Measurements from ENCODE around the gene MGAT5B. TPM values are rescaled to one million over a fixed set of nuclear protein-coding genes. Genes with fewer than 3 reads are reported as not detected.

The MGAT5B gene
- total and polyA plus RNA-seq, 10 donors, result 0.02 to 2.0 (median 0.75) TPM

GRCh38 chr17:76897023-76897422 is 28.8 kb downstream of the MGAT5B start:
- no peak for TF ChIP-seq CTCF (IDR thresholded peaks at IDR 0.05 in 8 of 11, conservative IDR thresholded peaks at IDR 0.05 in 3 of 11)
- no peak for TF ChIP-seq POLR2A (IDR thresholded peaks at IDR 0.05)
- no peak for TF ChIP-seq POLR2AphosphoS5 (IDR thresholded peaks at IDR 0.05)
- WGBS, 5 donors, result 78 to 94% (median 84%) methylated on average over 10 of the region's 10 CpGs
- H3K36me3 ChIP-seq, result no peaks in the 10 kb centered on the region
- no peaks in the 10 kb centered on the region for H3K27me3 ChIP-seq (replicated peaks in 1 of 7)
- DNase-seq, result no peak
- H3K4me1 ChIP-seq, result no peaks in the 10 kb centered on the region
- no peak overlapping the region for H3K4me3 ChIP-seq
- no peak overlapping the region for H3K27ac ChIP-seq
- intact Hi-C loops (cut with DNase I; ENCODE audit: low total_unique reads), result no loop called here
- H3K9me3 ChIP-seq, result peaks cover 0 to 10% (median 6%) of the 10 kb centered on the region in 8 donors

GRCh38 chr17:76899414-76899813 is 31.2 kb downstream of the MGAT5B start:
- H3K36me3 ChIP-seq, result no peaks in the 10 kb centered on the region
- 84 to 92% (median 88%) methylated on average over 7 of the region's 7 CpGs for WGBS, 5 donors

GRCh38 chr17:76900723-76901122 is 32.5 kb downstream of the MGAT5B start:
- intact Hi-C loops (cut with DNase I; ENCODE audit: low total_unique reads), result no loop called here
- 75 to 96% (median 94%) methylated on average over 8 of the region's 8 CpGs for WGBS, 5 donors
- TF ChIP-seq POLR2A (IDR thresholded peaks at IDR 0.05) (no peak), POLR2AphosphoS5 (IDR thresholded peaks at IDR 0.05) (no peak), CTCF (IDR thresholded peaks at IDR 0.05 in 8 of 11, conservative IDR thresholded peaks at IDR 0.05 in 3 of 11) (no peak)
- Histone ChIP-seq H3K36me3 (no peaks in the 10 kb centered on the region), H3K27me3 (replicated peaks in 1 of 7) (peaks cover 0 to 12% (median 0%) of the 10 kb centered on the region in 7 donors), H3K27ac (no peak overlapping the region), H3K9me3 (no peaks in the 10 kb centered on the region), H3K4me1 (no peaks in the 10 kb centered on the region), H3K4me3 (no peak overlapping the region)
- no peak for DNase-seq

More at GRCh38 chr17:76899414-76899813, 31.2 kb downstream of the MGAT5B start:
- DNase-seq, result no peak
- Histone ChIP-seq H3K27ac (no peak overlapping the region), H3K4me1 (no peaks in the 10 kb centered on the region), H3K9me3 (peaks cover 0 to 10% (median 6%) of the 10 kb centered on the region in 8 donors), H3K27me3 (replicated peaks in 1 of 7) (peaks cover 0 to 6% (median 0%) of the 10 kb centered on the region in 7 donors), H3K4me3 (no peak overlapping the region)
- intact Hi-C loops (cut with DNase I; ENCODE audit: low total_unique reads), result no loop called here
- TF ChIP-seq POLR2AphosphoS5 (IDR thresholded peaks at IDR 0.05), result no peak
- TF ChIP-seq POLR2A (IDR thresholded peaks at IDR 0.05), result no peak
- TF ChIP-seq CTCF (IDR thresholded peaks at IDR 0.05 in 8 of 11, conservative IDR thresholded peaks at IDR 0.05 in 3 of 11), result no peak

- H3K27me3 ChIP-seq (replicated peaks in 1 of 7), result peaks cover 0 to 19% (median 0%) of the 10 kb centered on the region in 7 donors
- no peaks in the 10 kb centered on the region for H3K4me1 ChIP-seq
- no peak overlapping the region for H3K27ac ChIP-seq
- intact Hi-C loops (cut with DNase I; ENCODE audit: low total_unique reads), result no loop called here
- DNase-seq, result no peak
- no peak overlapping the region for H3K4me3 ChIP-seq
- TF ChIP-seq POLR2AphosphoS5 (IDR thresholded peaks at IDR 0.05) (no peak), POLR2A (IDR thresholded peaks at IDR 0.05) (no peak), CTCF (IDR thresholded peaks at IDR 0.05 in 8 of 11, conservative IDR thresholded peaks at IDR 0.05 in 3 of 11) (no peak)
- WGBS, 5 donors, result 61 to 78% (median 73%) methylated on average over 10 to 11 of the region's 11 CpGs
- no peaks in the 10 kb centered on the region for H3K9me3 ChIP-seq
- H3K36me3 ChIP-seq, result no peaks in the 10 kb centered on the region
Measured at GRCh38 chr17:76901542-76902197, 33.5 kb downstream of the MGAT5B start.
